PC-3 (cell line): ENCODE measurements around the gene ARHGEF17.

Experiments used
- EZH2 ChIP-seq: fragments of 300-600 bp; sonication (generic); IDR thresholded peaks from one replicate; pipeline ENCODE4 v1.6.1; 2017; ENCODE audit warnings: antibody characterized with exemption, mild to moderate bottlenecking, low read length; ENCODE audit not compliant: unreplicated experiment
- EZH2phosphoT487 ChIP-seq: fragments of 300-600 bp; sonication (generic); IDR thresholded peaks from 2 replicates; pipeline ENCODE4 v1.6.1; 2018; ENCODE audit warnings: mild to moderate bottlenecking, antibody characterized with exemption, low read length, borderline replicate concordance
- TF ChIP-seq, protein P1 (sequence below): fragments of 300-600 bp; sonication (generic); conservative IDR thresholded peaks from 2 replicates; pipeline ENCODE4 v1.5.1; 2017; ENCODE audit warnings: antibody characterized with exemption, low read depth, mild to moderate bottlenecking, low read length

DNA sequence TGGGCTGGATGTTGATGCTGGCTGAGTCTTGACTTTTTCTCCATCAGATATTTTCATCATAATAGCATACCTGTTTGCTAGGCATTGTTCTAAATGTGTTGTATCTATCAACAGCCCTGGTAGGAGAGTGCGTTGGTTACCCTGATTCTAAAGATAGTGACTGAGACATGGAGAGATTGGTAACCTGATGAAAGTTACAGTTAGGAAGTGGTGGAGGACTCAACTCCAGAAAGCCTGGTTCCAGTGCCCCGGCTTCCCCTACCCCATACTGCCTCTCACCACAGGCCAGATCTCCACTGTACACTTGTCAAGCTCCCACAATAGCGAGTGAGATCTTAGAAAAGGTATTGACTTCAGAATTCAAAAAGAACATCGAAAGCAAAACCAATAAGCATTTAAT is 45.3 kb downstream of the ARHGEF17 start:
- TF ChIP-seq, protein P1, sequence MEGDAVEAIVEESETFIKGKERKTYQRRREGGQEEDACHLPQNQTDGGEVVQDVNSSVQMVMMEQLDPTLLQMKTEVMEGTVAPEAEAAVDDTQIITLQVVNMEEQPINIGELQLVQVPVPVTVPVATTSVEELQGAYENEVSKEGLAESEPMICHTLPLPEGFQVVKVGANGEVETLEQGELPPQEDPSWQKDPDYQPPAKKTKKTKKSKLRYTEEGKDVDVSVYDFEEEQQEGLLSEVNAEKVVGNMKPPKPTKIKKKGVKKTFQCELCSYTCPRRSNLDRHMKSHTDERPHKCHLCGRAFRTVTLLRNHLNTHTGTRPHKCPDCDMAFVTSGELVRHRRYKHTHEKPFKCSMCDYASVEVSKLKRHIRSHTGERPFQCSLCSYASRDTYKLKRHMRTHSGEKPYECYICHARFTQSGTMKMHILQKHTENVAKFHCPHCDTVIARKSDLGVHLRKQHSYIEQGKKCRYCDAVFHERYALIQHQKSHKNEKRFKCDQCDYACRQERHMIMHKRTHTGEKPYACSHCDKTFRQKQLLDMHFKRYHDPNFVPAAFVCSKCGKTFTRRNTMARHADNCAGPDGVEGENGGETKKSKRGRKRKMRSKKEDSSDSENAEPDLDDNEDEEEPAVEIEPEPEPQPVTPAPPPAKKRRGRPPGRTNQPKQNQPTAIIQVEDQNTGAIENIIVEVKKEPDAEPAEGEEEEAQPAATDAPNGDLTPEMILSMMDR = no peak
- no peak for TF ChIP-seq EZH2
- no peak for TF ChIP-seq EZH2phosphoT487
